ENCODE data around the gene ESD. TPM values are rescaled to one million over a fixed set of nuclear protein-coding genes. Genes with fewer than 3 reads are reported as not detected.
"Not testable (repeated sequence)": the region's sequence is repeated elsewhere in the genome, so short reads cannot be mapped to it uniquely, and the experiment has no call there.

The ESD gene
- total RNA-seq, 4 donors from 2014 or later = 63.7 to 84.5 (median 76.1) TPM

- no peak for DNase-seq (ENCODE audit: low spot score in 2 of 2)
- no peak overlapping the region for H3K4me3 ChIP-seq (ENCODE audit: low read depth, poor library complexity, severe bottlenecking)
- 14 to 18% methylated on average over 2 of the region's 2 CpGs for WGBS, 2 donors
- intact Hi-C loops (cut with DNase I; ENCODE audit: low total_unique reads) = no loop called here
- TF ChIP-seq POLR2A (IDR thresholded peaks at IDR 0.05) = no peak
- TF ChIP-seq, protein P1, sequence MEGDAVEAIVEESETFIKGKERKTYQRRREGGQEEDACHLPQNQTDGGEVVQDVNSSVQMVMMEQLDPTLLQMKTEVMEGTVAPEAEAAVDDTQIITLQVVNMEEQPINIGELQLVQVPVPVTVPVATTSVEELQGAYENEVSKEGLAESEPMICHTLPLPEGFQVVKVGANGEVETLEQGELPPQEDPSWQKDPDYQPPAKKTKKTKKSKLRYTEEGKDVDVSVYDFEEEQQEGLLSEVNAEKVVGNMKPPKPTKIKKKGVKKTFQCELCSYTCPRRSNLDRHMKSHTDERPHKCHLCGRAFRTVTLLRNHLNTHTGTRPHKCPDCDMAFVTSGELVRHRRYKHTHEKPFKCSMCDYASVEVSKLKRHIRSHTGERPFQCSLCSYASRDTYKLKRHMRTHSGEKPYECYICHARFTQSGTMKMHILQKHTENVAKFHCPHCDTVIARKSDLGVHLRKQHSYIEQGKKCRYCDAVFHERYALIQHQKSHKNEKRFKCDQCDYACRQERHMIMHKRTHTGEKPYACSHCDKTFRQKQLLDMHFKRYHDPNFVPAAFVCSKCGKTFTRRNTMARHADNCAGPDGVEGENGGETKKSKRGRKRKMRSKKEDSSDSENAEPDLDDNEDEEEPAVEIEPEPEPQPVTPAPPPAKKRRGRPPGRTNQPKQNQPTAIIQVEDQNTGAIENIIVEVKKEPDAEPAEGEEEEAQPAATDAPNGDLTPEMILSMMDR (IDR thresholded peaks at IDR 0.05) = no peak
Measured at GRCh38 chr13:46759846-46760245, 37.1 kb downstream of the ESD start.

DNA sequence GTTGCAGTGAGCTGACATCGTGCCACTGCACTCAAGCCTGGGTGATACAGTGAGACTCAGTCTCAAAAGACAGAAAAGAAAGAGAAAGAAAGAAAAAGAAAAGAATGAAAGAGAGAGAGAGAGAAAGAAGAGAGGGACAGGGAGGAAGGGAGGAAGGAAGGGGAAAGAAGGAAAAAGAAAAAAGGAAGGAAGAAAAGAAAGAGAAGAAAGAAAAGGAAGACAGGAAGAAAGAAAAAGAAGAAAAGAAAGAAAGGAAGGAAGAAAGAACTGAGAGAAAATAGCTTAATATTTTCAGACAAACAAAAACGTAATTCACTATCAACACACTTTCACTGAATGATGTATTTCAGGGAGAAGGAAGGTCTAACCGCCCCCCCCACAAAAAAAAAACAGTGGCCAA lies 39.3 kb downstream of the ESD start:
- intact Hi-C loops (cut with DNase I; ENCODE audit: low total_unique reads) = no loop called here
- 73 to 77% methylated on average over 3 of the region's 3 CpGs for WGBS, 2 donors
- TF ChIP-seq POLR2A (IDR thresholded peaks at IDR 0.05) = no peak
- TF ChIP-seq, protein P1 (IDR thresholded peaks at IDR 0.05) = no peak
- DNase-seq (ENCODE audit: low spot score in 2 of 2) = no peak
- no peak overlapping the region for H3K4me3 ChIP-seq (ENCODE audit: low read depth, poor library complexity, severe bottlenecking)

GRCh38 chr13:46756977-46757376 lies 40.0 kb downstream of the ESD start:
- no peak for TF ChIP-seq POLR2A (IDR thresholded peaks at IDR 0.05)
- TF ChIP-seq, protein P1 (IDR thresholded peaks at IDR 0.05) = no peak
- intact Hi-C loops (cut with DNase I; ENCODE audit: low total_unique reads) = no loop called here
- 35 to 48% methylated on average over 4 of the region's 4 CpGs for WGBS, 2 donors
- no peak overlapping the region for H3K4me3 ChIP-seq (ENCODE audit: low read depth, poor library complexity, severe bottlenecking)
- DNase-seq (ENCODE audit: low spot score in 2 of 2) = no peak

DNA sequence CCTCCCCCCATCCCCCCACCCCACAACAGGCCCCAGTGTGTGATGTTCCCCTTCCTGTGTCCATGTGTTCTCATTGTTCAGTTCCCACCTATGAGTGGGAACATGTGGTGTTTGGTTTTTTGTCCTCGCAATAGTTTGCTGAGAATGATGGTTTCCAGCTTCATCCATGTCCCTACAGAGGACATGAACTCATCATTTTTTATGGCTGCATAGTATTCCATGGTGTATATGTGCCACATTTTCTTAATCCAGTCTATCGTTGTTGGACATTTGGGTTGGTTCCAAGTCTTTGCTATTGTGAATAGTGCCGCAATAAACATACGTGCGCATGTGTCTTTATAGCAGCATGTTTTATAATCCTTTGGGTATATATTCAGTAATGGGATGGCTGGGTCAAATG lies 41.5 kb downstream of the ESD start:
- H3K4me3 ChIP-seq (ENCODE audit: low read depth, poor library complexity, severe bottlenecking); intact Hi-C loops (cut with DNase I; ENCODE audit: low total_unique reads); DNase-seq (ENCODE audit: low spot score in 2 of 2): not testable (repeated sequence)
- 90% methylated on average over 5 of the region's 5 CpGs; no CpG with 5 or more reads in 1 of the 2 donors for WGBS, 2 donors

DNA sequence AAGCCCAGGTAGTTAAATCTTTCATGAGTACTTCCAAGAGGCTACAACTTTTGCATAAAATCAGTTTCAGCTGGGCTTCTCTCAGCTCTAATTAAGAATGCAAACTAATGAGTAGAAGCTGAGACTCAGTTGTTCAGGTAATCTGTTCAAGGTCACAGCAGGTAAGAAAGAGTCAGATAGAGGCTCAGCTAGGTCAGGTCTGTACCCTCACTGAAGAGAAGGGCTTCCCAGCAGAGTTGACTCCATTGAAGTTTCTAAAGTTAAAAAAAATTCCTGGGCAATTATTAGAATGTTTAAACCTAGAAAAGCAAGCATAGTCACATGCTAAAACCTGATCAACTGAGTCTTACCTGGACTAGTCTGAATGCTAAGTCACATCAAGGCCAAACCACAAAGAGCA lies 42.1 kb downstream of the ESD start:
- intact Hi-C loops (cut with DNase I; ENCODE audit: low total_unique reads) = no loop called here
- no peak overlapping the region for H3K4me3 ChIP-seq (ENCODE audit: low read depth, poor library complexity, severe bottlenecking)
- TF ChIP-seq, protein P1 (IDR thresholded peaks at IDR 0.05) = no peak
- TF ChIP-seq POLR2A (IDR thresholded peaks at IDR 0.05) = no peak
- DNase-seq (ENCODE audit: low spot score in 2 of 2) = no peak

- WGBS, 2 donors = 83 to 90% methylated on average over 6 of the region's 6 CpGs
- intact Hi-C loops (cut with DNase I; ENCODE audit: low total_unique reads) = no loop called here
- TF ChIP-seq POLR2A (IDR thresholded peaks at IDR 0.05) = no peak
- TF ChIP-seq, protein P1 (IDR thresholded peaks at IDR 0.05) = no peak
Measured at GRCh38 chr13:46753917-46754316, 43.0 kb downstream of the ESD start.

More at GRCh38 chr13:46753917-46754316, 43.0 kb downstream of the ESD start:
- no peak for DNase-seq (ENCODE audit: low spot score in 2 of 2)
- H3K4me3 ChIP-seq (ENCODE audit: low read depth, poor library complexity, severe bottlenecking) = no peak overlapping the region
